Brain microvascular endothelial cell (primary cell): Measurements from ENCODE around the gene INPP5E.
A peak's percentile ranks its signal among the peaks of the same experiment; 100 is the strongest.

ENCODE experiments used
- DNase-seq: peaks from one replicate; pipeline ENCODE4 v3.0.0-alpha.2; 2020
- H3K27ac ChIP-seq: fragments of 250-450 bp; sonication (Bioruptor Pico); 2 replicates; pipeline ENCODE4 v1.5.1; 2020; ENCODE audit warnings: mild to moderate bottlenecking, moderate library complexity
- H3K27me3 ChIP-seq: fragments of 250-450 bp; sonication (Bioruptor Pico); replicated peaks from 2 replicates; pipeline ENCODE4 v1.5.1; 2020; ENCODE audit warnings: mild to moderate bottlenecking
- H3K36me3 ChIP-seq: fragments of 250-450 bp; sonication (Bioruptor Pico); replicated peaks from 2 replicates; pipeline ENCODE4 v1.5.1; 2020; ENCODE audit warnings: mild to moderate bottlenecking
- H3K4me3 ChIP-seq: 2 replicates; pipeline ENCODE4 v1.5.1; 2011; ENCODE audit warnings: low read depth, mild to moderate bottlenecking, control low read depth, low read length, moderate library complexity
- CTCF ChIP-seq: IDR thresholded peaks from 2 replicates; pipeline ENCODE4 v1.5.1; 2011; ENCODE audit warnings: low read depth, mild to moderate bottlenecking, moderate library complexity, low read length, control low read depth, inconsistent platforms; ENCODE audit errors: missing control alignments
- in situ Hi-C: cut with HindIII; loops from 2 replicates; pipeline ENCODE4 v1.10.0; 2017; ENCODE audit warnings: low sequenced_read_pairs, low pct_ligation_motif_present

INPP5E gene

GRCh38 chr9:136485049-136486045 lies 45.7 kb upstream of the INPP5E start:
- TF ChIP-seq CTCF = peak; percentile 91
- H3K36me3 ChIP-seq = peaks cover 4% of the 10 kb centered on the region
- peak; percentile 74 for DNase-seq
- in situ Hi-C loops = loop anchor here (5.0 to 10.0 kb wide), 2 partner anchors 59 to 157 kb away; partner anchors contain the start of gene NOTCH1
- no peak overlapping the region for H3K27ac ChIP-seq
- no peak overlapping the region for H3K4me3 ChIP-seq
- H3K27me3 ChIP-seq = no peaks in the 10 kb centered on the region

- H3K27me3 ChIP-seq = no peaks in the 10 kb centered on the region
- DNase-seq = no peak
- H3K36me3 ChIP-seq = peaks cover 4% of the 10 kb centered on the region
- peak overlapping the region; percentile 85 for H3K27ac ChIP-seq
- H3K4me3 ChIP-seq = peak overlapping the region; percentile 59
- no peak for TF ChIP-seq CTCF
- in situ Hi-C loops = loop anchor here (5.0 to 10.0 kb wide), 2 partner anchors 60 to 158 kb away; partner anchors contain the start of gene NOTCH1
Observed at GRCh38 chr9:136484153-136485048, 44.8 kb upstream of the INPP5E start.

GRCh38 chr9:136483589-136484152 lies 44.0 kb upstream of the INPP5E start:
- TF ChIP-seq CTCF = no peak
- H3K4me3 ChIP-seq = peak overlapping the region; percentile 59
- H3K27ac ChIP-seq = peak overlapping the region; percentile 85
- H3K36me3 ChIP-seq = peaks cover 4% of the 10 kb centered on the region
- peak; percentile 64 for DNase-seq
- in situ Hi-C loops = loop anchor here (10.0 kb wide), 1 partner anchor 61 kb away; the partner anchor contains the start of gene NOTCH1
- H3K27me3 ChIP-seq = no peaks in the 10 kb centered on the region

- H3K4me3 ChIP-seq = peak within 1 kb of the TSS; percentile 86
- DNase-seq = peak; percentile 97
- TF ChIP-seq CTCF = no peak
- no peaks in the 10 kb centered on the region for H3K27me3 ChIP-seq
- H3K27ac ChIP-seq = peak within 1 kb of the TSS; percentile 99
- in situ Hi-C loops = loop anchor here (10.0 kb wide), 1 partner anchor 62 kb away; the partner anchor contains the start of gene NOTCH1
- peaks cover 4% of the 10 kb centered on the region for H3K36me3 ChIP-seq
Observed at GRCh38 chr9:136482793-136483588, 43.3 kb upstream of the INPP5E start, which contains the start of gene SEC16A. Gene SEC16A (minus strand): TSS chr9:136483040. CDS start chr9:136477615, 5,425 bp downstream.
